ACC112 (cell line): ENCODE results near the gene PEX14.
"Not testable (repeated sequence)": the region's sequence is repeated elsewhere in the genome, so short reads cannot be mapped to it uniquely, and the experiment has no call there.

ENCODE experiments used
- H2AFZ ChIP-seq: fragments of 200-600 bp; sonication (generic); one replicate; pipeline ENCODE4 v1.6.0; 2017; ENCODE audit warnings: antibody characterized with exemption, low read length; ENCODE audit not compliant: unreplicated experiment
- H3K27ac ChIP-seq: fragments of 200-600 bp; sonication (generic); 2 replicates; pipeline ENCODE4 v1.5.1; 2014; ENCODE audit warnings: low read depth, mild to moderate bottlenecking, antibody characterized with exemption, low read length, moderate library complexity
- H3K27me3 ChIP-seq: fragments of 200-600 bp; sonication (generic); 2 replicates; pipeline ENCODE4 v1.6.1; 2014; ENCODE audit warnings: mild to moderate bottlenecking, antibody characterized with exemption, low read length, moderate library complexity, mixed read lengths; ENCODE audit not compliant: insufficient read depth
- H3K36me3 ChIP-seq: fragments of 200-600 bp; sonication (generic); 2 replicates; pipeline ENCODE4 v1.6.1; 2016; ENCODE audit warnings: mild to moderate bottlenecking, antibody characterized with exemption, low read length, moderate library complexity, mixed read lengths; ENCODE audit not compliant: insufficient read depth
- H3K4me1 ChIP-seq: fragments of 200-600 bp; sonication (generic); one replicate; pipeline ENCODE4 v1.6.1; 2016; ENCODE audit warnings: low read length, mixed read lengths; ENCODE audit not compliant: insufficient read depth, unreplicated experiment, control insufficient read depth
- H3K4me3 ChIP-seq: fragments of 200-600 bp; sonication (generic); 2 replicates; pipeline ENCODE4 v1.5.1; 2014; ENCODE audit warnings: mild to moderate bottlenecking, low read depth, low read length
- H3K79me2 ChIP-seq: fragments of 200-600 bp; sonication (generic); one replicate; pipeline ENCODE4 v1.6.0; 2016; ENCODE audit warnings: low read length; ENCODE audit not compliant: control insufficient read depth, unreplicated experiment, insufficient read depth

PEX14 gene

GRCh38 chr1:10473145-10473765, 1.5 kb upstream of the PEX14 start:
- H3K27ac ChIP-seq: peak overlapping the region; percentile 21; the same call in 1 of the 2 replicates
- H3K27me3 ChIP-seq: no peaks in the 10 kb centered on the region
- peaks cover 4% of the 10 kb centered on the region; the same call in 1 of the 2 replicates for H3K36me3 ChIP-seq
- H3K4me3 ChIP-seq: peak overlapping the region; percentile 94; the same call in 1 of the 2 replicates
- peak overlapping the region; percentile 90 for H2AFZ ChIP-seq
- H3K4me1 ChIP-seq: peaks cover 11% of the 10 kb centered on the region
- peaks cover 51% of the 10 kb centered on the region for H3K79me2 ChIP-seq

- H3K27ac ChIP-seq, H3K27me3 ChIP-seq, H3K36me3 ChIP-seq: not testable (repeated sequence)
- peak overlapping the region; percentile 57 for H2AFZ ChIP-seq
- peaks cover 58% of the 10 kb centered on the region for H3K79me2 ChIP-seq
- peak overlapping the region; percentile 98 for H3K4me3 ChIP-seq
- H3K4me1 ChIP-seq: peaks cover 11% of the 10 kb centered on the region
Observed at GRCh38 chr1:10474309-10474612, 489 bp upstream of the PEX14 start.

GRCh38 chr1:10475510-10475909, 760 bp downstream of the PEX14 start:
- Histone ChIP-seq H3K4me1 (peaks cover 11% of the 10 kb centered on the region), H3K79me2 (peaks cover 58% of the 10 kb centered on the region), H3K4me3 (peak overlapping the region; percentile 98), H3K27ac (peak overlapping the region; percentile 36; the same call in 1 of the 2 replicates), H3K36me3 (no peaks in the 10 kb centered on the region), H3K27me3 (no peaks in the 10 kb centered on the region), H2AFZ (peak overlapping the region; percentile 94)

- no peak overlapping the region for H3K27ac ChIP-seq
- H3K27me3 ChIP-seq: no peaks in the 10 kb centered on the region
- no peaks in the 10 kb centered on the region for H3K36me3 ChIP-seq
- H3K79me2 ChIP-seq: peaks cover 52% of the 10 kb centered on the region
- H2AFZ ChIP-seq: no peak overlapping the region
- no peak overlapping the region for H3K4me3 ChIP-seq
- peaks cover 6% of the 10 kb centered on the region for H3K4me1 ChIP-seq
Observed at GRCh38 chr1:10479296-10479695, 4.5 kb downstream of the PEX14 start.

GRCh38 chr1:10480614-10481013, 5.9 kb downstream of the PEX14 start:
- Histone ChIP-seq H3K36me3 (no peaks in the 10 kb centered on the region), H3K27me3 (no peaks in the 10 kb centered on the region), H3K4me1 (peaks cover 6% of the 10 kb centered on the region), H3K79me2 (peaks cover 56% of the 10 kb centered on the region), H3K4me3 (no peak overlapping the region), H3K27ac (no peak overlapping the region), H2AFZ (no peak overlapping the region)

- no peak overlapping the region for H2AFZ ChIP-seq
- no peak overlapping the region for H3K27ac ChIP-seq
- H3K4me3 ChIP-seq: no peak overlapping the region
- H3K79me2 ChIP-seq: peaks cover 43% of the 10 kb centered on the region
- H3K36me3 ChIP-seq: no peaks in the 10 kb centered on the region
- H3K4me1 ChIP-seq: no peaks in the 10 kb centered on the region
- no peaks in the 10 kb centered on the region for H3K27me3 ChIP-seq
Observed at GRCh38 chr1:10484521-10484920, 9.8 kb downstream of the PEX14 start.

- Histone ChIP-seq H3K36me3 (no peaks in the 10 kb centered on the region), H3K27ac (no peak overlapping the region), H3K79me2 (peaks cover 63% of the 10 kb centered on the region), H3K4me3 (no peak overlapping the region), H2AFZ (no peak overlapping the region), H3K27me3 (no peaks in the 10 kb centered on the region), H3K4me1 (no peaks in the 10 kb centered on the region)
Observed at GRCh38 chr1:10489291-10490055, 14.7 kb downstream of the PEX14 start.

GRCh38 chr1:10490286-10490970, 15.7 kb downstream of the PEX14 start:
- Histone ChIP-seq H3K27ac (no peak overlapping the region), H3K4me1 (peaks cover 4% of the 10 kb centered on the region), H2AFZ (no peak overlapping the region), H3K4me3 (no peak overlapping the region), H3K36me3 (no peaks in the 10 kb centered on the region), H3K27me3 (no peaks in the 10 kb centered on the region), H3K79me2 (peaks cover 61% of the 10 kb centered on the region)

GRCh38 chr1:10494418-10494753, 19.6 kb downstream of the PEX14 start:
- H3K27ac ChIP-seq: no peak overlapping the region
- H2AFZ ChIP-seq: no peak overlapping the region
- H3K4me3 ChIP-seq: no peak overlapping the region
- H3K36me3 ChIP-seq: no peaks in the 10 kb centered on the region
- peaks cover 69% of the 10 kb centered on the region for H3K79me2 ChIP-seq
- no peaks in the 10 kb centered on the region for H3K27me3 ChIP-seq
- peaks cover 4% of the 10 kb centered on the region for H3K4me1 ChIP-seq

GRCh38 chr1:10494754-10495474, 20.2 kb downstream of the PEX14 start:
- no peaks in the 10 kb centered on the region for H3K36me3 ChIP-seq
- H2AFZ ChIP-seq: no peak overlapping the region
- peaks cover 4% of the 10 kb centered on the region for H3K4me1 ChIP-seq
- no peaks in the 10 kb centered on the region for H3K27me3 ChIP-seq
- H3K79me2 ChIP-seq: peaks cover 64% of the 10 kb centered on the region
- peak overlapping the region; percentile 63 for H3K4me3 ChIP-seq
- no peak overlapping the region for H3K27ac ChIP-seq
